H9 (cell line): ENCODE measurements around the gene SLC9B1. TPM values are rescaled to one million over a fixed set of nuclear protein-coding genes. Genes with fewer than 3 reads are reported as not detected.

Experiments
- DNase-seq: peaks from one replicate; pipeline ENCODE4 v3.0.0-alpha.2; 2017
- H2AFZ ChIP-seq: one replicate; pipeline ENCODE4 v1.6.1; 2013; ENCODE audit warnings: mild to moderate bottlenecking, low read length, control low read depth, moderate library complexity
- H2AK5ac ChIP-seq: 2 replicates; pipeline ENCODE4 v1.6.1; 2013; ENCODE audit warnings: low read length, control low read depth, mixed read lengths; ENCODE audit not compliant: insufficient read length
- H2BK120ac ChIP-seq: one replicate; pipeline ENCODE4 v1.6.1; 2013; ENCODE audit warnings: low read depth, mild to moderate bottlenecking, low read length, control low read depth, inconsistent platforms; ENCODE audit not compliant: poor library complexity, severe bottlenecking
- H2BK12ac ChIP-seq: 2 replicates; pipeline ENCODE4 v1.6.1; 2013; ENCODE audit warnings: low read length, control low read depth, mixed read lengths, low read depth; ENCODE audit not compliant: insufficient read length
- H2BK15ac ChIP-seq: 2 replicates; pipeline ENCODE4 v1.6.1; 2013; ENCODE audit warnings: low read depth, low read length, control low read depth
- H2BK20ac ChIP-seq: one replicate; pipeline ENCODE4 v1.6.1; 2013; ENCODE audit warnings: low read depth, mild to moderate bottlenecking, low read length, control low read depth, inconsistent platforms; ENCODE audit not compliant: poor library complexity, severe bottlenecking
- H2BK5ac ChIP-seq: 2 replicates; pipeline ENCODE4 v1.6.1; 2013; ENCODE audit warnings: low read length, control low read depth, mixed read lengths; ENCODE audit not compliant: insufficient read length
- H3K14ac ChIP-seq: 2 replicates; pipeline ENCODE4 v1.6.1; 2013; ENCODE audit warnings: low read length, control low read depth; ENCODE audit not compliant: insufficient read depth
- H3K18ac ChIP-seq: 2 replicates; pipeline ENCODE4 v1.6.1; 2013; ENCODE audit warnings: low read depth, mild to moderate bottlenecking, mixed read lengths, low read length, control low read depth; ENCODE audit not compliant: insufficient read length
- H3K23ac ChIP-seq: 2 replicates; pipeline ENCODE4 v1.6.1; 2013; ENCODE audit warnings: low read length, control low read depth, mixed read lengths, low read depth; ENCODE audit not compliant: insufficient read length
- H3K23me2 ChIP-seq: 2 replicates; pipeline ENCODE4 v1.6.1; 2013; ENCODE audit warnings: low read depth, mild to moderate bottlenecking, mixed read lengths, low read length, control low read depth; ENCODE audit not compliant: insufficient read length, poor library complexity, severe bottlenecking
- H3K27ac ChIP-seq: 2 replicates; pipeline ENCODE4 v1.5.1; 2013; ENCODE audit warnings: low read length, control low read depth, mixed read lengths, low read depth; ENCODE audit not compliant: insufficient read length
- H3K27me3 ChIP-seq: 2 replicates; pipeline ENCODE4 v1.6.1; 2013; ENCODE audit warnings: low read length, control low read depth, inconsistent platforms; ENCODE audit not compliant: insufficient read depth
- H3K4ac ChIP-seq: 2 replicates; pipeline ENCODE4 v1.6.1; 2013; ENCODE audit warnings: low read depth, mild to moderate bottlenecking, control low read depth, inconsistent platforms, low read length, moderate library complexity
- H3K4me1 ChIP-seq: 2 replicates; pipeline ENCODE4 v1.6.1; 2013; ENCODE audit warnings: low read length, control low read depth, inconsistent platforms; ENCODE audit not compliant: insufficient read depth
- H3K4me2 ChIP-seq: 2 replicates; pipeline ENCODE4 v1.6.1; 2013; ENCODE audit warnings: low read length, control low read depth, mixed read lengths; ENCODE audit not compliant: insufficient read length, insufficient read depth
- H3K56ac ChIP-seq: 2 replicates; pipeline ENCODE4 v1.6.1; 2013; ENCODE audit warnings: low read depth, mild to moderate bottlenecking, mixed read lengths, low read length, control low read depth; ENCODE audit not compliant: insufficient read length
- H3K79me1 ChIP-seq: 2 replicates; pipeline ENCODE4 v1.6.1; 2013; ENCODE audit warnings: low read depth, mild to moderate bottlenecking, moderate library complexity, low read length, control low read depth, inconsistent platforms; ENCODE audit not compliant: insufficient read depth, poor library complexity, severe bottlenecking
- H3K79me2 ChIP-seq: 2 replicates; pipeline ENCODE4 v1.6.1; 2013; ENCODE audit warnings: low read length, control low read depth, inconsistent platforms; ENCODE audit not compliant: insufficient read depth
- H3K9ac ChIP-seq: 2 replicates; pipeline ENCODE4 v1.6.1; 2013; ENCODE audit warnings: low read length, control low read depth, mixed read lengths; ENCODE audit not compliant: insufficient read length; ENCODE audit errors: extremely low read depth
- H3K9me3 ChIP-seq: one replicate; pipeline ENCODE4 v1.6.1; 2013; ENCODE audit warnings: low read depth, low read length, inconsistent platforms; ENCODE audit not compliant: control insufficient read depth
- H3T11ph ChIP-seq: one replicate; pipeline ENCODE4 v1.6.1; 2013; ENCODE audit warnings: mild to moderate bottlenecking, low read length, control low read depth, inconsistent platforms
- H4K20me1 ChIP-seq: one replicate; pipeline ENCODE4 v1.6.1; 2013; ENCODE audit not compliant: control insufficient read depth, insufficient read length, insufficient read depth
- H4K5ac ChIP-seq: 2 replicates; pipeline ENCODE4 v1.6.1; 2013; ENCODE audit warnings: low read depth, mild to moderate bottlenecking, mixed read lengths, low read length, control low read depth; ENCODE audit not compliant: insufficient read length
- H4K8ac ChIP-seq: replicated peaks from 2 replicates; pipeline ENCODE4 v1.6.1; 2013; ENCODE audit warnings: low read length, control low read depth, mixed read lengths, low read depth; ENCODE audit not compliant: insufficient read length
- H4K91ac ChIP-seq: 2 replicates; pipeline ENCODE4 v1.6.1; 2013; ENCODE audit warnings: low read depth, mild to moderate bottlenecking, moderate library complexity, mixed read lengths, low read length, control low read depth; ENCODE audit not compliant: insufficient read length
- H3K27ac Mint-ChIP-seq, 3 experiments: 2 replicates in 2 of 3; 3 replicates in 1 of 3; pipeline ENCODE4 v1.8.0; 2020 to 2021; ENCODE audit warnings: mixed read lengths in 3 of 3, mild to moderate bottlenecking in 1 of 3, moderate library complexity in 1 of 3
- H3K27me3 Mint-ChIP-seq: 2 replicates; pipeline ENCODE4 v1.8.0; 2021; ENCODE audit warnings: low read depth, mild to moderate bottlenecking, moderate library complexity, mixed read lengths
- H3K36me3 Mint-ChIP-seq, 3 experiments: 2 replicates in 2 of 3; 3 replicates in 1 of 3; pipeline ENCODE4 v1.8.0; 2020 to 2021; ENCODE audit warnings: low read depth in 3 of 3, mixed read lengths in 3 of 3; ENCODE audit not compliant: insufficient read depth in 1 of 3
- H3K4me1 Mint-ChIP-seq, 2 experiments: 2 replicates each; pipeline ENCODE4 v1.8.0; 2020; ENCODE audit warnings: mixed read lengths in 2 of 2
- H3K4me3 Mint-ChIP-seq, 2 experiments: 2 replicates in 1 of 2; 3 replicates in 1 of 2; pipeline ENCODE4 v1.8.0; 2020 to 2021; ENCODE audit warnings: mild to moderate bottlenecking in 2 of 2, mixed read lengths in 2 of 2, moderate library complexity in 1 of 2
- H3K9me3 Mint-ChIP-seq, 2 experiments: 2 replicates in 1 of 2; 3 replicates in 1 of 2; pipeline ENCODE4 v1.8.0; 2020; ENCODE audit warnings: mild to moderate bottlenecking in 2 of 2, mixed read lengths in 2 of 2, moderate library complexity in 1 of 2
- WGBS: extraction: QIAGEN DNeasy Blood & Tissue Kit; methylation state at CpG from one replicate; pipeline ENCODE4 v1.1.7; 2013; ENCODE audit warnings: missing lambda C conversion rate, low lambda C conversion rate, mixed read lengths; ENCODE audit not compliant: insufficient read length; ENCODE audit errors: extremely low coverage; 5-methylcytosine and 5-hydroxymethylcytosine counted together
- total RNA-seq: library from RNA; stranded (reverse); gene quantifications from 2 replicates; pipeline ENCODE4 v1.2.1, GENCODE V29; 2021
- TF ChIP-seq, protein P1 (sequence below): fragments of 200-600 bp; sonication (generic); conservative IDR thresholded peaks from 3 replicates; pipeline ENCODE4 v1.8.0; 2021; ENCODE audit warnings: antibody characterized with exemption, mild to moderate bottlenecking

The SLC9B1 gene
- total RNA-seq, 1 experiment from 2014 or later, result 0.59 TPM

DNA sequence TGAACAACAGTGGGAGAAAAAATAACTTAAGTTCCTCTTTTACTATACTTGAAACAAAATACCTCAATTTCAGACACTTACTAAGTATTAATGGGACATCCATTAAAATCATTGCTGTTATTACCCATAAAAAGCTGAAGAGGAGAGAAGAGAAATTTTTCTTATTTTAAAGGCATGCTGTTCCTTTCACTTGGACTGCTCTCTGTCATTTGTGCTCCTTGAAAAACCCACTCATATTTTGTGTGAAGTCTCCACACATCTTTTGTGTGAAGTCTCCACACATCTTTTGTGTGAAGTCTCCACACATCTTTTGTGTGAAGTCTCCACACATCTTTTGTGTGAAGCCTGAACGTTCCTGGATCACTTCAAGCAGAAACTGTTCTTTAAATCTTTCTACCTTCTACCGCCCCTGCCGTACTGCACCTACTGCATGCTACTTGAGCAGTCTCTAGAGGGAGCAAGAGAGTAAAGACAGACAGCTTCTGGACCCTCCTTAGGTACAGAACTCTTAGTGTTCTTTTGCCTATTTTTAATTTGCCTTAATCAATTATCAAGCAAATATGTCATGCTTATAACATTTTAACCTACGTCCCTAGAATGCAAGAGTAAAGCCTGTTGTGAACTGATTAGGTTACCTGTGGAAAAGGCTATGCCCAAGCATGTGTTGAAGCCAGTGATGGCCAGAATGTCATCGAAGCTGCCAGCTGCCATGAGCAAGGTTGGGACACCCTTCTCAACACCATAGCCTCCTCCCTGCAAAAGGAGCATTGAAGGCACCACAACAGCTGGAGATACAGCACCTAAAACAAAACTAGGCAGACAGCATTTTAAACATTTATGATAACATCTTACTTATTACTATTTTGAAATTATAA lies 27.1 kb upstream of the SLC9B1 start:
- TF ChIP-seq, protein P1, sequence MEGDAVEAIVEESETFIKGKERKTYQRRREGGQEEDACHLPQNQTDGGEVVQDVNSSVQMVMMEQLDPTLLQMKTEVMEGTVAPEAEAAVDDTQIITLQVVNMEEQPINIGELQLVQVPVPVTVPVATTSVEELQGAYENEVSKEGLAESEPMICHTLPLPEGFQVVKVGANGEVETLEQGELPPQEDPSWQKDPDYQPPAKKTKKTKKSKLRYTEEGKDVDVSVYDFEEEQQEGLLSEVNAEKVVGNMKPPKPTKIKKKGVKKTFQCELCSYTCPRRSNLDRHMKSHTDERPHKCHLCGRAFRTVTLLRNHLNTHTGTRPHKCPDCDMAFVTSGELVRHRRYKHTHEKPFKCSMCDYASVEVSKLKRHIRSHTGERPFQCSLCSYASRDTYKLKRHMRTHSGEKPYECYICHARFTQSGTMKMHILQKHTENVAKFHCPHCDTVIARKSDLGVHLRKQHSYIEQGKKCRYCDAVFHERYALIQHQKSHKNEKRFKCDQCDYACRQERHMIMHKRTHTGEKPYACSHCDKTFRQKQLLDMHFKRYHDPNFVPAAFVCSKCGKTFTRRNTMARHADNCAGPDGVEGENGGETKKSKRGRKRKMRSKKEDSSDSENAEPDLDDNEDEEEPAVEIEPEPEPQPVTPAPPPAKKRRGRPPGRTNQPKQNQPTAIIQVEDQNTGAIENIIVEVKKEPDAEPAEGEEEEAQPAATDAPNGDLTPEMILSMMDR, result peak; percentile 82
- Histone ChIP-seq H4K8ac (no peak overlapping the region), H3K56ac (no peak overlapping the region), H2AK5ac (no peak overlapping the region), H3K9me3 (no peaks in the 10 kb centered on the region), H2BK20ac (no peak overlapping the region), H2AFZ (no peak overlapping the region), H3K79me2 (no peaks in the 10 kb centered on the region; the same call in 1 of the 2 replicates), H2BK12ac (no peak overlapping the region), H3K4me2 (no peak overlapping the region), H3K79me1 (no peaks in the 10 kb centered on the region), H2BK15ac (no peak overlapping the region), H3K27ac (no peak overlapping the region), H3K23me2 (no peaks in the 10 kb centered on the region), H3T11ph (no peak overlapping the region), H2BK120ac (no peak overlapping the region), H3K27me3 (no peaks in the 10 kb centered on the region), H2BK5ac (no peak overlapping the region), H3K23ac (no peak overlapping the region), H4K5ac (no peak overlapping the region), H3K18ac (no peak overlapping the region), H3K4me1 (no peaks in the 10 kb centered on the region), H3K9ac (no peak overlapping the region), H4K20me1 (no peaks in the 10 kb centered on the region), H4K91ac (no peak overlapping the region), H3K14ac (no peak overlapping the region), H3K4ac (no peak overlapping the region)
- Mint-ChIP-seq H3K27ac (no peak overlapping the region), H3K27me3 (no peaks in the 10 kb centered on the region), H3K4me3 (no peak overlapping the region), H3K4me1 (peaks cover 9% of the 10 kb centered on the region in 2 experiments), H3K36me3 (no peaks in the 10 kb centered on the region), H3K9me3 (no peaks in the 10 kb centered on the region)
- no CpG with 5 or more reads among the region's 5 CpGs for WGBS
- DNase-seq, result peak; percentile 41
